ENCODE data around the gene SETBP1. TPM values are rescaled to one million over a fixed set of nuclear protein-coding genes. Genes with fewer than 3 reads are reported as not detected.

SETBP1 gene
- total RNA-seq, 1 experiment from 2014 or later, result 1.0 TPM

GRCh38 chr18:44901283-44901682, 220.6 kb downstream of the SETBP1 start:
- DNase-seq (ENCODE audit: low read depth), result peak; percentile 4

- no peak for DNase-seq (ENCODE audit: low read depth)
These were observed 222.6 kb downstream of the SETBP1 start for GRCh38 chr18:44903327-44903726.

- no peak for DNase-seq (ENCODE audit: low read depth)
These were observed 224.1 kb downstream of the SETBP1 start for GRCh38 chr18:44904768-44905167.

- DNase-seq (ENCODE audit: low read depth), result no peak
These were observed 228.6 kb downstream of the SETBP1 start for GRCh38 chr18:44909191-44909719.

GRCh38 chr18:44911260-44911659, 230.6 kb downstream of the SETBP1 start:
- no peak for DNase-seq (ENCODE audit: low read depth)

- no peak for DNase-seq (ENCODE audit: low read depth)
These were observed 231.1 kb downstream of the SETBP1 start for GRCh38 chr18:44911773-44912172.

- no peak for DNase-seq (ENCODE audit: low read depth)
These were observed 232.2 kb downstream of the SETBP1 start for GRCh38 chr18:44912740-44913478.

- DNase-seq (ENCODE audit: low read depth), result no peak
These were observed 233.3 kb downstream of the SETBP1 start for GRCh38 chr18:44914028-44914427.

GRCh38 chr18:44915213-44915612, 234.5 kb downstream of the SETBP1 start:
- no peak for DNase-seq (ENCODE audit: low read depth)

GRCh38 chr18:44915661-44916060, 235.0 kb downstream of the SETBP1 start:
- no peak for DNase-seq (ENCODE audit: low read depth)

- no peak for DNase-seq (ENCODE audit: low read depth)
These were observed 235.9 kb downstream of the SETBP1 start for GRCh38 chr18:44916429-44917207.

GRCh38 chr18:44917216-44918141, 236.8 kb downstream of the SETBP1 start:
- no peak for DNase-seq (ENCODE audit: low read depth)

- DNase-seq (ENCODE audit: low read depth), result no peak
These were observed 237.4 kb downstream of the SETBP1 start for GRCh38 chr18:44918142-44918476.

GRCh38 chr18:44920441-44920840, 239.8 kb downstream of the SETBP1 start:
- DNase-seq (ENCODE audit: low read depth), result no peak

- DNase-seq (ENCODE audit: low read depth), result no peak
These were observed 241.3 kb downstream of the SETBP1 start for GRCh38 chr18:44921974-44922373.

- DNase-seq (ENCODE audit: low read depth), result no peak
These were observed 242.3 kb downstream of the SETBP1 start for GRCh38 chr18:44922968-44923367.

GRCh38 chr18:44924785-44925499, 244.3 kb downstream of the SETBP1 start:
- no peak for DNase-seq (ENCODE audit: low read depth)

- DNase-seq (ENCODE audit: low read depth), result peak; percentile 8
These were observed 246.6 kb downstream of the SETBP1 start for GRCh38 chr18:44927127-44927849.

- DNase-seq (ENCODE audit: low read depth), result no peak
These were observed 254.2 kb downstream of the SETBP1 start for GRCh38 chr18:44934901-44935300.

- no peak for DNase-seq (ENCODE audit: low read depth)
These were observed 254.8 kb downstream of the SETBP1 start for GRCh38 chr18:44935455-44935854.

GRCh38 chr18:44936485-44936884, 255.8 kb downstream of the SETBP1 start:
- no peak for DNase-seq (ENCODE audit: low read depth)

All from Daoy (cell line).